Measurements from ENCODE around the gene DHRS7B.
"Not testable (repeated sequence)": the region's sequence is repeated elsewhere in the genome, so short reads cannot be mapped to it uniquely, and the experiment has no call there.

DHRS7B gene

GRCh38 chr17:21082001-21082436 lies 44.7 kb upstream of the DHRS7B start:
- Histone ChIP-seq H3K9ac (no peak overlapping the region), H3K27me3 (ENCODE audit: insufficient read depth, low read depth) (no peaks in the 10 kb centered on the region)

GRCh38 chr17:21085280-21085679 lies 41.5 kb upstream of the DHRS7B start:
- H3K27me3 ChIP-seq (ENCODE audit: insufficient read depth, low read depth); H2AFZ ChIP-seq (ENCODE audit: low read depth); H3K79me2 ChIP-seq (ENCODE audit: insufficient read depth, low read depth); H3K36me3 ChIP-seq (ENCODE audit: insufficient read depth); H4K20me1 ChIP-seq (ENCODE audit: insufficient read depth); H3K27ac ChIP-seq; H3K4me1 ChIP-seq (ENCODE audit: low read depth, poor library complexity, severe bottlenecking); H3K4me2 ChIP-seq; H3K4me3 ChIP-seq (IDR thresholded peaks at IDR 0.05; ENCODE audit: insufficient read depth, low read depth, low read length); H3K9ac ChIP-seq: not testable (repeated sequence)

More at GRCh38 chr17:21082001-21082436, 44.7 kb upstream of the DHRS7B start:
- Histone ChIP-seq H3K4me2 (no peak overlapping the region), H3K27ac (no peak overlapping the region), H4K20me1 (ENCODE audit: insufficient read depth) (no peaks in the 10 kb centered on the region), H3K4me1 (ENCODE audit: low read depth, poor library complexity, severe bottlenecking) (no peaks in the 10 kb centered on the region), H3K36me3 (ENCODE audit: insufficient read depth) (no peaks in the 10 kb centered on the region), H3K79me2 (ENCODE audit: insufficient read depth, low read depth) (no peaks in the 10 kb centered on the region), H3K4me3 (IDR thresholded peaks at IDR 0.05; ENCODE audit: insufficient read depth, low read depth, low read length) (no peak overlapping the region), H2AFZ (ENCODE audit: low read depth) (no peak overlapping the region)
- TF ChIP-seq CTCF (conservative IDR thresholded peaks at IDR 0.05; ENCODE audit: low read depth, low read length), result no peak

- H3K27ac ChIP-seq, result no peak overlapping the region
- no peaks in the 10 kb centered on the region for H3K36me3 ChIP-seq (ENCODE audit: insufficient read depth)
- no peak overlapping the region for H2AFZ ChIP-seq (ENCODE audit: low read depth)
- no peak overlapping the region for H3K4me3 ChIP-seq (IDR thresholded peaks at IDR 0.05; ENCODE audit: insufficient read depth, low read depth, low read length)
- no peak for TF ChIP-seq CTCF (conservative IDR thresholded peaks at IDR 0.05; ENCODE audit: low read depth, low read length)
- no peaks in the 10 kb centered on the region for H3K4me1 ChIP-seq (ENCODE audit: low read depth, poor library complexity, severe bottlenecking)
- no peak overlapping the region for H3K9ac ChIP-seq
- no peak overlapping the region for H3K4me2 ChIP-seq
- no peaks in the 10 kb centered on the region for H3K27me3 ChIP-seq (ENCODE audit: insufficient read depth, low read depth)
- no peaks in the 10 kb centered on the region for H4K20me1 ChIP-seq (ENCODE audit: insufficient read depth)
- no peaks in the 10 kb centered on the region for H3K79me2 ChIP-seq (ENCODE audit: insufficient read depth, low read depth)
Measured at GRCh38 chr17:21085707-21086106, 41.1 kb upstream of the DHRS7B start.

GRCh38 chr17:21089145-21089544 lies 37.6 kb upstream of the DHRS7B start:
- Histone ChIP-seq H3K79me2 (ENCODE audit: insufficient read depth, low read depth) (no peaks in the 10 kb centered on the region), H3K4me1 (ENCODE audit: low read depth, poor library complexity, severe bottlenecking) (no peaks in the 10 kb centered on the region), H3K27me3 (ENCODE audit: insufficient read depth, low read depth) (no peaks in the 10 kb centered on the region), H3K27ac (no peak overlapping the region), H2AFZ (ENCODE audit: low read depth) (no peak overlapping the region), H3K36me3 (ENCODE audit: insufficient read depth) (no peaks in the 10 kb centered on the region), H4K20me1 (ENCODE audit: insufficient read depth) (no peaks in the 10 kb centered on the region), H3K4me3 (IDR thresholded peaks at IDR 0.05; ENCODE audit: insufficient read depth, low read depth, low read length) (no peak overlapping the region), H3K9ac (no peak overlapping the region), H3K4me2 (no peak overlapping the region)
- no peak for TF ChIP-seq CTCF (conservative IDR thresholded peaks at IDR 0.05; ENCODE audit: low read depth, low read length)

- no peaks in the 10 kb centered on the region for H3K36me3 ChIP-seq (ENCODE audit: insufficient read depth)
Measured at GRCh38 chr17:21089933-21090901, 36.5 kb upstream of the DHRS7B start.

More at GRCh38 chr17:21089933-21090901, 36.5 kb upstream of the DHRS7B start:
- no peaks in the 10 kb centered on the region for H3K79me2 ChIP-seq (ENCODE audit: insufficient read depth, low read depth)
- no peak overlapping the region for H3K27ac ChIP-seq
- H3K9ac ChIP-seq, result no peak overlapping the region
- no peak overlapping the region for H3K4me2 ChIP-seq
- no peak overlapping the region for H3K4me3 ChIP-seq (IDR thresholded peaks at IDR 0.05; ENCODE audit: insufficient read depth, low read depth, low read length)
- TF ChIP-seq CTCF (conservative IDR thresholded peaks at IDR 0.05; ENCODE audit: low read depth, low read length), result no peak
- no peaks in the 10 kb centered on the region for H4K20me1 ChIP-seq (ENCODE audit: insufficient read depth)
- no peak overlapping the region for H2AFZ ChIP-seq (ENCODE audit: low read depth)
- H3K4me1 ChIP-seq (ENCODE audit: low read depth, poor library complexity, severe bottlenecking), result no peaks in the 10 kb centered on the region
- no peaks in the 10 kb centered on the region for H3K27me3 ChIP-seq (ENCODE audit: insufficient read depth, low read depth)
